Motor neuron (in vitro differentiated cells): ENCODE results near the gene ARHGEF10L. TPM values are rescaled to one million over a fixed set of nuclear protein-coding genes. Genes with fewer than 3 reads are reported as not detected.

ENCODE experiments used
- ATAC-seq, 8 experiments: fragments of 200-7000 bp; cut with Tn5 transposase; replicated peaks in 6 of 8; 2 replicates each; pipeline ENCODE4 v1.8.0; 2021; ENCODE audit warnings: mild to moderate bottlenecking in 8 of 8, moderate library complexity in 8 of 8
- H3K27ac ChIP-seq, 2 donors: fragments of 250-450 bp; sonication (Bioruptor Pico); 2 replicates each; pipeline ENCODE4 v1.9.0; 2021; ENCODE audit warnings: antibody characterized with exemption in 2 of 2, mild to moderate bottlenecking in 2 of 2, moderate library complexity in 1 of 2
- H3K4me1 ChIP-seq, 2 donors: fragments of 250-450 bp; sonication (Bioruptor Pico); replicated peaks in 1 of 2; 2 replicates each; pipeline ENCODE4 v1.6.1; 2021; ENCODE audit warnings: antibody characterized with exemption in 2 of 2, mild to moderate bottlenecking in 2 of 2, moderate library complexity in 1 of 2
- H3K4me3 ChIP-seq, 5 donors: fragments of 250-450 bp; sonication (Bioruptor Pico); 2 replicates each; pipeline ENCODE4 v1.9.0; 2021; ENCODE audit warnings: antibody characterized with exemption in 5 of 5, mild to moderate bottlenecking in 5 of 5, moderate library complexity in 4 of 5
- WGBS, 10 experiments: fragments of 450-650 bp; shearing (Covaris generic); methylation state at CpG; one replicate each; pipeline ENCODE4 v1.0.0; 2022; 5-methylcytosine and 5-hydroxymethylcytosine counted together
- in situ Hi-C, 9 experiments: fragments of 400-800 bp; cut with MboI; loops; one replicate each; pipeline ENCODE4 v1.15.0; 2021; ENCODE audit warnings: low sequenced_read_pairs in 9 of 9, low pct_unique_long_range_greater_than_20kb in 2 of 9; ENCODE audit not compliant: unreplicated experiment in 9 of 9
- total RNA-seq, 8 experiments: library from RNA; unstranded; fragments of 300-600 nt; gene quantifications; 2 replicates each; pipeline versions ENCODE4 v1.2.3 to v1.2.4, GENCODE V29; 2022

Gene ARHGEF10L
- total RNA-seq, 8 experiments from 2014 or later: 2.5 to 41.4 (median 26.1) TPM

- in situ Hi-C loops: no loop called here
- no peak overlapping the region for H3K27ac ChIP-seq
These were observed 20.3 kb downstream of the ARHGEF10L start for GRCh38 chr1:17559615-17560419.

GRCh38 chr1:17561247-17561548 is 21.7 kb downstream of the ARHGEF10L start:
- in situ Hi-C loops: no loop called here
- H3K27ac ChIP-seq: no peak overlapping the region
- H3K4me1 ChIP-seq: peaks cover 41 to 57% of the 10 kb centered on the region in 2 donors
- no peak overlapping the region for H3K4me3 ChIP-seq
- WGBS, 10 experiments: 94% methylated on average over 3 of the region's 8 CpGs; no CpG with 5 or more reads in 9 of the 10 experiments
- peak in 1 of 8 experiments; percentile 29 for ATAC-seq

More at GRCh38 chr1:17559615-17560419, 20.3 kb downstream of the ARHGEF10L start:
- Histone ChIP-seq H3K4me3 (no peak overlapping the region), H3K4me1 (peaks cover 27 to 43% of the 10 kb centered on the region in 2 donors)
- WGBS, 10 experiments: 63 to 100% (median 83%) methylated on average over 1 to 6 of the region's 7 CpGs; no CpG with 5 or more reads in 5 of the 10 experiments
- ATAC-seq: peak in 1 of 8 experiments; percentile 3

GRCh38 chr1:17561561-17561985 is 22.1 kb downstream of the ARHGEF10L start:
- H3K27ac ChIP-seq: no peak overlapping the region
- WGBS, 10 experiments: 0 to 96% (median 89%) methylated on average over 1 to 8 of the region's 9 CpGs; no CpG with 5 or more reads in 5 of the 10 experiments
- H3K4me3 ChIP-seq: no peak overlapping the region
- peaks cover 45 to 60% of the 10 kb centered on the region in 2 donors for H3K4me1 ChIP-seq
- ATAC-seq: peak in 2 of 8 experiments; percentile 40 to 77
- in situ Hi-C loops: no loop called here

- no peak for ATAC-seq
- no peak overlapping the region for H3K27ac ChIP-seq
These were observed 22.9 kb downstream of the ARHGEF10L start for GRCh38 chr1:17562375-17562774.

GRCh38 chr1:17563494-17564281 is 24.2 kb downstream of the ARHGEF10L start:
- no peak overlapping the region for H3K27ac ChIP-seq
- WGBS, 10 experiments: 52 to 100% (median 80%) methylated on average over 1 to 4 of the region's 8 CpGs; no CpG with 5 or more reads in 4 of the 10 experiments
- no peak overlapping the region for H3K4me3 ChIP-seq
- peak in 1 of 8 experiments; percentile 18 for ATAC-seq
- in situ Hi-C loops: no loop called here
- peaks cover 37 to 48% of the 10 kb centered on the region in 2 donors for H3K4me1 ChIP-seq

More at GRCh38 chr1:17562375-17562774, 22.9 kb downstream of the ARHGEF10L start:
- Histone ChIP-seq H3K4me1 (peaks cover 47 to 59% of the 10 kb centered on the region in 2 donors), H3K4me3 (no peak overlapping the region)
- in situ Hi-C loops: no loop called here
- 74 to 100% (median 88%) methylated on average over 2 to 4 of the region's 5 CpGs; no CpG with 5 or more reads in 4 of the 10 experiments for WGBS, 10 experiments

GRCh38 chr1:17564458-17565393 is 25.2 kb downstream of the ARHGEF10L start:
- 42 to 100% (median 67%) methylated on average over 1 to 15 of the region's 16 CpGs; no CpG with 5 or more reads in 3 of the 10 experiments for WGBS, 10 experiments
- Histone ChIP-seq H3K4me1 (peaks cover 42 to 48% of the 10 kb centered on the region in 2 donors), H3K27ac (peak overlapping the region in 1 of 2 donors; percentile 26), H3K4me3 (no peak overlapping the region)
- ATAC-seq: peak in 5 of 8 experiments; percentile 5 to 10 (median 10)
- in situ Hi-C loops: no loop called here

GRCh38 chr1:17565461-17566252 is 26.2 kb downstream of the ARHGEF10L start:
- WGBS, 10 experiments: 0 to 80% (median 30%) methylated on average over 1 to 12 of the region's 17 CpGs; no CpG with 5 or more reads in 3 of the 10 experiments
- Histone ChIP-seq H3K4me3 (no peak overlapping the region), H3K27ac (peak overlapping the region; percentile 21 to 26), H3K4me1 (peaks cover 43 to 50% of the 10 kb centered on the region in 2 donors)
- ATAC-seq: peak in 6 of 8 experiments; percentile 53 to 85 (median 78)
- in situ Hi-C loops: no loop called here

GRCh38 chr1:17566417-17566816 is 26.9 kb downstream of the ARHGEF10L start:
- Histone ChIP-seq H3K4me3 (no peak overlapping the region), H3K27ac (no peak overlapping the region), H3K4me1 (peaks cover 43 to 50% of the 10 kb centered on the region in 2 donors)
- WGBS, 10 experiments: 83 to 100% (median 98%) methylated on average over 1 to 3 of the region's 3 CpGs; no CpG with 5 or more reads in 6 of the 10 experiments
- no peak for ATAC-seq
- in situ Hi-C loops: no loop called here

GRCh38 chr1:17566892-17567291 is 27.4 kb downstream of the ARHGEF10L start:
- Histone ChIP-seq H3K27ac (no peak overlapping the region), H3K4me3 (no peak overlapping the region), H3K4me1 (peaks cover 43 to 54% of the 10 kb centered on the region in 2 donors)
- in situ Hi-C loops: no loop called here
- 73 to 100% (median 90%) methylated on average over 2 to 8 of the region's 9 CpGs; no CpG with 5 or more reads in 5 of the 10 experiments for WGBS, 10 experiments
- ATAC-seq: no peak

GRCh38 chr1:17567582-17567981 is 28.1 kb downstream of the ARHGEF10L start:
- no peak for ATAC-seq
- in situ Hi-C loops: no loop called here
- peaks cover 47 to 60% of the 10 kb centered on the region in 2 donors for H3K4me1 ChIP-seq
- 20 to 98% (median 86%) methylated on average over 1 to 6 of the region's 6 CpGs; no CpG with 5 or more reads in 4 of the 10 experiments for WGBS, 10 experiments
- no peak overlapping the region for H3K27ac ChIP-seq
- no peak overlapping the region for H3K4me3 ChIP-seq

- no peak overlapping the region for H3K27ac ChIP-seq
- 67 to 100% (median 91%) methylated on average over 1 to 11 of the region's 11 CpGs; no CpG with 5 or more reads in 4 of the 10 experiments for WGBS, 10 experiments
- H3K4me1 ChIP-seq: peaks cover 53 to 65% of the 10 kb centered on the region in 2 donors
- H3K4me3 ChIP-seq: no peak overlapping the region
- in situ Hi-C loops: no loop called here
- ATAC-seq: no peak
These were observed 28.8 kb downstream of the ARHGEF10L start for GRCh38 chr1:17568014-17568900.
